H9 (cell line): Measurements from ENCODE around the gene ARHGAP9. TPM values are rescaled to one million over a fixed set of nuclear protein-coding genes. Genes with fewer than 3 reads are reported as not detected.

Experiments
- DNase-seq: peaks from one replicate; pipeline ENCODE4 v3.0.0-alpha.2; 2017
- H2AFZ ChIP-seq: one replicate; pipeline ENCODE4 v1.6.1; 2013; ENCODE audit warnings: mild to moderate bottlenecking, low read length, control low read depth, moderate library complexity
- H2AK5ac ChIP-seq: 2 replicates; pipeline ENCODE4 v1.6.1; 2013; ENCODE audit warnings: low read length, control low read depth, mixed read lengths; ENCODE audit not compliant: insufficient read length
- H2BK120ac ChIP-seq: one replicate; pipeline ENCODE4 v1.6.1; 2013; ENCODE audit warnings: low read depth, mild to moderate bottlenecking, low read length, control low read depth, inconsistent platforms; ENCODE audit not compliant: poor library complexity, severe bottlenecking
- H2BK12ac ChIP-seq: 2 replicates; pipeline ENCODE4 v1.6.1; 2013; ENCODE audit warnings: low read length, control low read depth, mixed read lengths, low read depth; ENCODE audit not compliant: insufficient read length
- H2BK15ac ChIP-seq: 2 replicates; pipeline ENCODE4 v1.6.1; 2013; ENCODE audit warnings: low read depth, low read length, control low read depth
- H2BK20ac ChIP-seq: one replicate; pipeline ENCODE4 v1.6.1; 2013; ENCODE audit warnings: low read depth, mild to moderate bottlenecking, low read length, control low read depth, inconsistent platforms; ENCODE audit not compliant: poor library complexity, severe bottlenecking
- H2BK5ac ChIP-seq: 2 replicates; pipeline ENCODE4 v1.6.1; 2013; ENCODE audit warnings: low read length, control low read depth, mixed read lengths; ENCODE audit not compliant: insufficient read length
- H3K14ac ChIP-seq: 2 replicates; pipeline ENCODE4 v1.6.1; 2013; ENCODE audit warnings: low read length, control low read depth; ENCODE audit not compliant: insufficient read depth
- H3K18ac ChIP-seq: 2 replicates; pipeline ENCODE4 v1.6.1; 2013; ENCODE audit warnings: low read depth, mild to moderate bottlenecking, mixed read lengths, low read length, control low read depth; ENCODE audit not compliant: insufficient read length
- H3K23ac ChIP-seq: 2 replicates; pipeline ENCODE4 v1.6.1; 2013; ENCODE audit warnings: low read length, control low read depth, mixed read lengths, low read depth; ENCODE audit not compliant: insufficient read length
- H3K23me2 ChIP-seq: 2 replicates; pipeline ENCODE4 v1.6.1; 2013; ENCODE audit warnings: low read depth, mild to moderate bottlenecking, mixed read lengths, low read length, control low read depth; ENCODE audit not compliant: insufficient read length, poor library complexity, severe bottlenecking
- H3K27ac ChIP-seq: 2 replicates; pipeline ENCODE4 v1.5.1; 2013; ENCODE audit warnings: low read length, control low read depth, mixed read lengths, low read depth; ENCODE audit not compliant: insufficient read length
- H3K27me3 ChIP-seq: 2 replicates; pipeline ENCODE4 v1.6.1; 2013; ENCODE audit warnings: low read length, control low read depth, inconsistent platforms; ENCODE audit not compliant: insufficient read depth
- H3K4ac ChIP-seq: 2 replicates; pipeline ENCODE4 v1.6.1; 2013; ENCODE audit warnings: low read depth, mild to moderate bottlenecking, control low read depth, inconsistent platforms, low read length, moderate library complexity
- H3K4me1 ChIP-seq: 2 replicates; pipeline ENCODE4 v1.6.1; 2013; ENCODE audit warnings: low read length, control low read depth, inconsistent platforms; ENCODE audit not compliant: insufficient read depth
- H3K4me2 ChIP-seq: 2 replicates; pipeline ENCODE4 v1.6.1; 2013; ENCODE audit warnings: low read length, control low read depth, mixed read lengths; ENCODE audit not compliant: insufficient read length, insufficient read depth
- H3K56ac ChIP-seq: 2 replicates; pipeline ENCODE4 v1.6.1; 2013; ENCODE audit warnings: low read depth, mild to moderate bottlenecking, mixed read lengths, low read length, control low read depth; ENCODE audit not compliant: insufficient read length
- H3K79me1 ChIP-seq: 2 replicates; pipeline ENCODE4 v1.6.1; 2013; ENCODE audit warnings: low read depth, mild to moderate bottlenecking, moderate library complexity, low read length, control low read depth, inconsistent platforms; ENCODE audit not compliant: insufficient read depth, poor library complexity, severe bottlenecking
- H3K79me2 ChIP-seq: 2 replicates; pipeline ENCODE4 v1.6.1; 2013; ENCODE audit warnings: low read length, control low read depth, inconsistent platforms; ENCODE audit not compliant: insufficient read depth
- H3K9ac ChIP-seq: 2 replicates; pipeline ENCODE4 v1.6.1; 2013; ENCODE audit warnings: low read length, control low read depth, mixed read lengths; ENCODE audit not compliant: insufficient read length; ENCODE audit errors: extremely low read depth
- H3K9me3 ChIP-seq: one replicate; pipeline ENCODE4 v1.6.1; 2013; ENCODE audit warnings: low read depth, low read length, inconsistent platforms; ENCODE audit not compliant: control insufficient read depth
- H3T11ph ChIP-seq: one replicate; pipeline ENCODE4 v1.6.1; 2013; ENCODE audit warnings: mild to moderate bottlenecking, low read length, control low read depth, inconsistent platforms
- H4K20me1 ChIP-seq: one replicate; pipeline ENCODE4 v1.6.1; 2013; ENCODE audit not compliant: control insufficient read depth, insufficient read length, insufficient read depth
- H4K5ac ChIP-seq: 2 replicates; pipeline ENCODE4 v1.6.1; 2013; ENCODE audit warnings: low read depth, mild to moderate bottlenecking, mixed read lengths, low read length, control low read depth; ENCODE audit not compliant: insufficient read length
- H4K8ac ChIP-seq: replicated peaks from 2 replicates; pipeline ENCODE4 v1.6.1; 2013; ENCODE audit warnings: low read length, control low read depth, mixed read lengths, low read depth; ENCODE audit not compliant: insufficient read length
- H4K91ac ChIP-seq: 2 replicates; pipeline ENCODE4 v1.6.1; 2013; ENCODE audit warnings: low read depth, mild to moderate bottlenecking, moderate library complexity, mixed read lengths, low read length, control low read depth; ENCODE audit not compliant: insufficient read length
- H3K27ac Mint-ChIP-seq, 3 experiments: 2 replicates in 2 of 3; 3 replicates in 1 of 3; pipeline ENCODE4 v1.8.0; 2020 to 2021; ENCODE audit warnings: mixed read lengths in 3 of 3, mild to moderate bottlenecking in 1 of 3, moderate library complexity in 1 of 3
- H3K27me3 Mint-ChIP-seq: 2 replicates; pipeline ENCODE4 v1.8.0; 2021; ENCODE audit warnings: low read depth, mild to moderate bottlenecking, moderate library complexity, mixed read lengths
- H3K36me3 Mint-ChIP-seq, 3 experiments: 2 replicates in 2 of 3; 3 replicates in 1 of 3; pipeline ENCODE4 v1.8.0; 2020 to 2021; ENCODE audit warnings: low read depth in 3 of 3, mixed read lengths in 3 of 3; ENCODE audit not compliant: insufficient read depth in 1 of 3
- H3K4me1 Mint-ChIP-seq, 2 experiments: 2 replicates each; pipeline ENCODE4 v1.8.0; 2020; ENCODE audit warnings: mixed read lengths in 2 of 2
- H3K4me3 Mint-ChIP-seq, 2 experiments: 2 replicates in 1 of 2; 3 replicates in 1 of 2; pipeline ENCODE4 v1.8.0; 2020 to 2021; ENCODE audit warnings: mild to moderate bottlenecking in 2 of 2, mixed read lengths in 2 of 2, moderate library complexity in 1 of 2
- H3K9me3 Mint-ChIP-seq, 2 experiments: 2 replicates in 1 of 2; 3 replicates in 1 of 2; pipeline ENCODE4 v1.8.0; 2020; ENCODE audit warnings: mild to moderate bottlenecking in 2 of 2, mixed read lengths in 2 of 2, moderate library complexity in 1 of 2
- WGBS: extraction: QIAGEN DNeasy Blood & Tissue Kit; methylation state at CpG from one replicate; pipeline ENCODE4 v1.1.7; 2013; ENCODE audit warnings: missing lambda C conversion rate, low lambda C conversion rate, mixed read lengths; ENCODE audit not compliant: insufficient read length; ENCODE audit errors: extremely low coverage; 5-methylcytosine and 5-hydroxymethylcytosine counted together
- total RNA-seq: library from RNA; stranded (reverse); gene quantifications from 2 replicates; pipeline ENCODE4 v1.2.1, GENCODE V29; 2021
- TF ChIP-seq, protein P1 (sequence below): fragments of 200-600 bp; sonication (generic); conservative IDR thresholded peaks from 3 replicates; pipeline ENCODE4 v1.8.0; 2021; ENCODE audit warnings: antibody characterized with exemption, mild to moderate bottlenecking

Gene ARHGAP9
- total RNA-seq, 1 experiment from 2014 or later, result 3.7 TPM

DNA sequence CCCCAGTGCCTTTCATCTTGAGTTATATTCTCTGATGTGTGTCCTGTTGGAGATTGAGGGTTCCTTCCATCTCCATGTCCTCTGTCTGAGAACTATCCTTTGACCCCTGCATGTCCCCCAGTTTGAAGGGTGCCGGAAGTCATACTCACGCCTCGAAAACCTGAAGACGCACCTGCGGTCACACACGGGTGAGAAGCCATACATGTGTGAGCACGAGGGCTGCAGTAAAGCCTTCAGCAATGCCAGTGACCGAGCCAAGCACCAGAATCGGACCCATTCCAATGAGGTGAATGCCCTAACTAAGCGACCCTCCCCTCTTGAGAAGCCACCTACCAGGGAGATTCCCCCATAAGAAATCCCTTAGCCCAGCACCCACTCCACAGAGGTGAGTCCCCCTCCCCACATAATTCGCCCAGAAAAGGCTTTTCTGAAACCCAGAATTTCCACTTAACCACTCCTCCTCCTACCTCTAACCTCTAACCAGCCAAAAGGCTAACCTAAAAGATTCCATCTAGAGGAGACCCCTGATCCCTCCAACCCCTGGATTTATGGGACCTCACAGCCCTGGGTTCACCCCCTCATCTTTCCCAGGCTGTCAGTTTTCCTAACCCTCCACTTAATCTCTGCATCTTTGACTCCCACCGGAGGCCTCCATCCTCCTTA, 12.3 kb downstream of the ARHGAP9 start:
- H3K36me3 Mint-ChIP-seq, result peaks cover 0 to 36% (median 19%) of the 10 kb centered on the region in 3 experiments
- Histone ChIP-seq H3K4me2 (no peak overlapping the region), H3T11ph (no peak overlapping the region), H2AK5ac (no peak overlapping the region), H3K4ac (no peak overlapping the region), H3K27ac (no peak overlapping the region), H2BK120ac (no peak overlapping the region), H4K20me1 (no peaks in the 10 kb centered on the region), H4K5ac (no peak overlapping the region), H2BK12ac (no peak overlapping the region), H3K14ac (no peak overlapping the region), H3K4me1 (no peaks in the 10 kb centered on the region), H3K79me2 (no peaks in the 10 kb centered on the region), H4K8ac (no peak overlapping the region), H2AFZ (no peak overlapping the region), H3K23me2 (no peaks in the 10 kb centered on the region), H2BK20ac (no peak overlapping the region), H3K27me3 (no peaks in the 10 kb centered on the region), H2BK5ac (no peak overlapping the region), H3K9me3 (no peaks in the 10 kb centered on the region), H3K18ac (no peak overlapping the region), H4K91ac (no peak overlapping the region), H2BK15ac (no peak overlapping the region), H3K79me1 (no peaks in the 10 kb centered on the region), H3K23ac (no peak overlapping the region), H3K56ac (no peak overlapping the region), H3K9ac (no peak overlapping the region)
- peaks cover 49% of the 10 kb centered on the region for H3K27me3 Mint-ChIP-seq
- TF ChIP-seq, protein P1, sequence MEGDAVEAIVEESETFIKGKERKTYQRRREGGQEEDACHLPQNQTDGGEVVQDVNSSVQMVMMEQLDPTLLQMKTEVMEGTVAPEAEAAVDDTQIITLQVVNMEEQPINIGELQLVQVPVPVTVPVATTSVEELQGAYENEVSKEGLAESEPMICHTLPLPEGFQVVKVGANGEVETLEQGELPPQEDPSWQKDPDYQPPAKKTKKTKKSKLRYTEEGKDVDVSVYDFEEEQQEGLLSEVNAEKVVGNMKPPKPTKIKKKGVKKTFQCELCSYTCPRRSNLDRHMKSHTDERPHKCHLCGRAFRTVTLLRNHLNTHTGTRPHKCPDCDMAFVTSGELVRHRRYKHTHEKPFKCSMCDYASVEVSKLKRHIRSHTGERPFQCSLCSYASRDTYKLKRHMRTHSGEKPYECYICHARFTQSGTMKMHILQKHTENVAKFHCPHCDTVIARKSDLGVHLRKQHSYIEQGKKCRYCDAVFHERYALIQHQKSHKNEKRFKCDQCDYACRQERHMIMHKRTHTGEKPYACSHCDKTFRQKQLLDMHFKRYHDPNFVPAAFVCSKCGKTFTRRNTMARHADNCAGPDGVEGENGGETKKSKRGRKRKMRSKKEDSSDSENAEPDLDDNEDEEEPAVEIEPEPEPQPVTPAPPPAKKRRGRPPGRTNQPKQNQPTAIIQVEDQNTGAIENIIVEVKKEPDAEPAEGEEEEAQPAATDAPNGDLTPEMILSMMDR, result no peak
- H3K27ac Mint-ChIP-seq, result peak overlapping the region in 1 of 3 experiments; percentile 36; a peak in 1 of 7 replicates
- no peak overlapping the region for H3K4me3 Mint-ChIP-seq
- peak; percentile 20 for DNase-seq
- WGBS, result no CpG with 5 or more reads among the region's 12 CpGs
- peaks cover 7 to 12% of the 10 kb centered on the region in 2 experiments for H3K4me1 Mint-ChIP-seq
- no peaks in the 10 kb centered on the region for H3K9me3 Mint-ChIP-seq
